Activated CD4-positive, CD25-positive, alpha-beta regulatory T cell (primary cell): ENCODE data around the gene UVSSA.

Source experiments
- DNase-seq, 4 experiments: peaks; one replicate each; lab custom pipeline; 2025; lab: John Stamatoyannopoulos, UW

Gene UVSSA

GRCh38 chr4:1346781-1347409 is at the start of gene UVSSA:
UVSSA (plus strand) TSS chr4:1347208; CDS start chr4:1348092, 884 bp downstream.
- peak; percentile 100 for DNase-seq

- DNase-seq, result no peak
Observed at GRCh38 chr4:1297456-1298325, 49.3 kb upstream of the UVSSA start.

GRCh38 chr4:1298461-1298860 is 48.5 kb upstream of the UVSSA start:
- no peak for DNase-seq

- DNase-seq, result no peak
Observed at GRCh38 chr4:1299301-1299860, 47.6 kb upstream of the UVSSA start.

GRCh38 chr4:1300466-1301455 is 46.2 kb upstream of the UVSSA start:
- DNase-seq, result no peak

- DNase-seq, result no peak
Observed at GRCh38 chr4:1302159-1302558, 44.8 kb upstream of the UVSSA start.

GRCh38 chr4:1305261-1305711 is 41.7 kb upstream of the UVSSA start:
- DNase-seq, result no peak

GRCh38 chr4:1305781-1306455 is 41.1 kb upstream of the UVSSA start:
- DNase-seq, result no peak

- no peak for DNase-seq
Observed at GRCh38 chr4:1307951-1308735, 38.9 kb upstream of the UVSSA start.

GRCh38 chr4:1309261-1310010 is 37.6 kb upstream of the UVSSA start:
- DNase-seq, result peak in 3 of 4 experiments; percentile 13 to 33 (median 19)

- DNase-seq, result no peak
Observed at GRCh38 chr4:1310031-1310795, 36.8 kb upstream of the UVSSA start.

- DNase-seq, result no peak
Observed at GRCh38 chr4:1310796-1311631, 36.0 kb upstream of the UVSSA start.

GRCh38 chr4:1312821-1313640 is 34.0 kb upstream of the UVSSA start:
- no peak for DNase-seq

GRCh38 chr4:1315306-1315705 is 31.7 kb upstream of the UVSSA start:
- no peak for DNase-seq

GRCh38 chr4:1315836-1316536 is 31.0 kb upstream of the UVSSA start:
- DNase-seq, result no peak

- no peak for DNase-seq
Observed at GRCh38 chr4:1316537-1317168, 30.4 kb upstream of the UVSSA start.
